HEK293 (cell line): Measurements from ENCODE around the gene SNAPIN.

Experiments
- CTCF ChIA-PET: fragments of 350-600 bp; formaldehyde crosslinking; extraction: SDS; loops from one replicate; lab custom pipeline; 2021; ENCODE audit warnings: antibody characterized with exemption; lab: Yijun Ruan, JAX
- POLR2A ChIA-PET: fragments of 300-600 bp; formaldehyde crosslinking; extraction: SDS; loops from one replicate; lab custom pipeline; 2020; ENCODE audit warnings: antibody characterized with exemption, inconsistent platforms; lab: Yijun Ruan, JAX
- H3K27ac ChIP-seq: fragments of 200-500 bp; sonication (Bioruptor generic); 2 replicates; pipeline ENCODE4 v1.5.1; 2014; ENCODE audit warnings: low read depth, low read length, control low read depth, inconsistent platforms; ENCODE audit errors: extremely low read depth
- H3K36me3 ChIP-seq, 2 experiments: fragments of 200-500 bp in 1 of 2; sonication (Bioruptor generic) in 1 of 2; 1 replicate in 1 of 2; 2 replicates in 1 of 2; pipeline ENCODE4 v1.5.1; 2014 to 2017; ENCODE audit warnings: inconsistent platforms in 2 of 2, low read length in 2 of 2; ENCODE audit not compliant: control insufficient read depth in 2 of 2, insufficient read depth in 1 of 2
- H3K4me1 ChIP-seq: fragments of 200-500 bp; sonication (Bioruptor generic); 2 replicates; pipeline ENCODE4 v1.5.1; 2014; ENCODE audit warnings: mild to moderate bottlenecking, low read length, inconsistent platforms; ENCODE audit not compliant: control insufficient read depth, insufficient read depth
- H3K4me3 ChIP-seq: 2 replicates; pipeline ENCODE4 v1.5.1; 2011; ENCODE audit warnings: low read depth, mild to moderate bottlenecking, control low read depth, low read length, moderate library complexity
- H3K9me3 ChIP-seq: fragments of 200-500 bp; sonication (Bioruptor generic); 2 replicates; pipeline ENCODE4 v1.5.1; 2014; ENCODE audit warnings: low read depth, low read length, inconsistent platforms; ENCODE audit not compliant: control insufficient read depth, insufficient read depth
- GLIS2 ChIP-seq: fragments of 450-650 bp; formaldehyde crosslinking; IDR thresholded peaks from 2 replicates; pipeline ENCODE4 v1.5.1; 2016; ENCODE audit warnings: missing biosample characterization, missing genetic modification characterization
- HOXA7 ChIP-seq: sonication (generic); formaldehyde crosslinking; IDR thresholded peaks from 2 replicates; pipeline ENCODE4 v1.8.1; 2022; ENCODE audit warnings: missing genetic modification reagents, borderline replicate concordance
- HOXD13 ChIP-seq: sonication (generic); formaldehyde crosslinking; IDR thresholded peaks from 2 replicates; pipeline ENCODE4 v1.8.0; 2022; ENCODE audit warnings: missing genetic modification reagents, borderline replicate concordance
- KLF16 ChIP-seq: fragments of 450-650 bp; formaldehyde crosslinking; IDR thresholded peaks from 2 replicates; pipeline ENCODE4 v1.5.1; 2017; ENCODE audit warnings: missing biosample characterization, missing genetic modification characterization
- KLF8 ChIP-seq: fragments of 450-650 bp; formaldehyde crosslinking; IDR thresholded peaks from 2 replicates; pipeline ENCODE4 v1.5.1; 2016; ENCODE audit warnings: missing biosample characterization, missing genetic modification characterization
- PRDM1 ChIP-seq: fragments of 450-650 bp; formaldehyde crosslinking; IDR thresholded peaks from 2 replicates; pipeline ENCODE4; 2016; ENCODE audit warnings: missing biosample characterization, missing genetic modification characterization
- ZBTB11 ChIP-seq: fragments of 450-650 bp; formaldehyde crosslinking; conservative IDR thresholded peaks from 2 replicates; pipeline ENCODE4 v1.5.1; 2016; ENCODE audit warnings: low read depth, missing biosample characterization, missing genetic modification characterization
- ZBTB17 ChIP-seq: fragments of 450-650 bp; formaldehyde crosslinking; IDR thresholded peaks from 2 replicates; pipeline ENCODE4 v1.5.1; 2016; ENCODE audit warnings: missing biosample characterization, missing genetic modification characterization
- ZFHX2 ChIP-seq: fragments of 450-650 bp; formaldehyde crosslinking; conservative IDR thresholded peaks from 2 replicates; pipeline ENCODE4 v1.5.1; 2016; ENCODE audit warnings: missing biosample characterization, missing genetic modification characterization
- ZFP3 ChIP-seq: fragments of 450-650 bp; formaldehyde crosslinking; IDR thresholded peaks from 2 replicates; pipeline ENCODE4 v1.5.1; 2016; ENCODE audit warnings: low read depth, missing biosample characterization, missing genetic modification characterization
- ZNF146 ChIP-seq: fragments of 450-650 bp; formaldehyde crosslinking; IDR thresholded peaks from 2 replicates; pipeline ENCODE4 v1.5.1; 2016; ENCODE audit warnings: missing biosample characterization, missing genetic modification characterization
- ZNF148 ChIP-seq: fragments of 450-650 bp; formaldehyde crosslinking; IDR thresholded peaks from 2 replicates; pipeline ENCODE4 v1.5.0; 2017; ENCODE audit warnings: missing biosample characterization, missing genetic modification characterization, borderline replicate concordance
- ZNF449 ChIP-seq: fragments of 450-650 bp; formaldehyde crosslinking; IDR thresholded peaks from 2 replicates; pipeline ENCODE4 v1.5.1; 2017; ENCODE audit warnings: missing biosample characterization, mild to moderate bottlenecking, missing genetic modification characterization, moderate library complexity
- ZNF488 ChIP-seq: fragments of 450-650 bp; formaldehyde crosslinking; IDR thresholded peaks from 2 replicates; pipeline ENCODE4 v1.5.1; 2016; ENCODE audit warnings: missing biosample characterization, missing genetic modification characterization
- ZNF544 ChIP-seq: fragments of 450-650 bp; formaldehyde crosslinking; IDR thresholded peaks from 2 replicates; pipeline ENCODE4 v1.5.0; 2017; ENCODE audit warnings: missing biosample characterization, missing genetic modification characterization
- ZNF677 ChIP-seq: fragments of 450-650 bp; IDR thresholded peaks from 2 replicates; pipeline ENCODE4 v1.5.0; 2018; ENCODE audit warnings: missing biosample characterization, mild to moderate bottlenecking, missing genetic modification characterization, moderate library complexity
- ZNF692 ChIP-seq: fragments of 450-650 bp; formaldehyde crosslinking; IDR thresholded peaks from 2 replicates; pipeline ENCODE4 v1.5.1; 2016; ENCODE audit warnings: missing biosample characterization, missing genetic modification characterization
- ZNF704 ChIP-seq: fragments of 450-650 bp; formaldehyde crosslinking; IDR thresholded peaks from 2 replicates; pipeline ENCODE4 v1.5.1; 2016; ENCODE audit warnings: missing biosample characterization, missing genetic modification characterization
- ZNF830 ChIP-seq: fragments of 450-650 bp; IDR thresholded peaks from 2 replicates; pipeline ENCODE4 v1.5.0; 2018; ENCODE audit warnings: missing biosample characterization, missing genetic modification characterization, low read depth, mild to moderate bottlenecking, moderate library complexity
- ZNF837 ChIP-seq: fragments of 450-650 bp; formaldehyde crosslinking; IDR thresholded peaks from 2 replicates; pipeline ENCODE4 v1.5.1; 2016; ENCODE audit warnings: missing biosample characterization, missing genetic modification characterization
- ZSCAN23 ChIP-seq: fragments of 450-650 bp; formaldehyde crosslinking; IDR thresholded peaks from 2 replicates; pipeline ENCODE4 v1.5.1; 2016; ENCODE audit warnings: missing biosample characterization, missing genetic modification characterization
- ZSCAN30 ChIP-seq: fragments of 450-650 bp; IDR thresholded peaks from 2 replicates; pipeline ENCODE4 v1.5.1; 2018; ENCODE audit warnings: missing biosample characterization, mild to moderate bottlenecking, missing genetic modification characterization, moderate library complexity

SNAPIN gene

GRCh38 chr1:153643100-153643499 lies 15.4 kb upstream of the SNAPIN start (continued):
- TF ChIP-seq ZNF148 (tag by site-specific recombination) (no peak), ZNF677 (tag by site-specific recombination) (no peak), ZNF837 (tag by site-specific recombination) (no peak), KLF16 (no peak), ZNF544 (tag by site-specific recombination) (no peak), ZSCAN23 (tag by site-specific recombination) (no peak), ZFHX2 (tag by site-specific recombination) (no peak)

GRCh38 chr1:153643816-153644215 lies 14.7 kb upstream of the SNAPIN start:
- H3K36me3 ChIP-seq = peaks cover 59 to 87% of the 10 kb centered on the region in 2 experiments
- H3K4me1 ChIP-seq = no peaks in the 10 kb centered on the region
- TF ChIP-seq HOXD13 = no peak
- no peak for TF ChIP-seq KLF16
- no peak for TF ChIP-seq ZNF449 (tag by site-specific recombination)
- TF ChIP-seq ZNF146 (tag by site-specific recombination) = no peak
- no peak for TF ChIP-seq ZFP3
- TF ChIP-seq ZBTB11 = no peak
- no peak for TF ChIP-seq ZBTB17 (tag by site-specific recombination)
- no peak for TF ChIP-seq PRDM1 (tag by site-specific recombination)
- no peak for TF ChIP-seq GLIS2
- H3K9me3 ChIP-seq = no peaks in the 10 kb centered on the region
- CTCF ChIA-PET = interaction anchor here (1.0 to 1.7 kb wide), 3 partner anchors 16 to 133 kb away, joined by 3 to 7 read pairs (median 5); partner anchors contain the start of genes S100A1 and S100A13
- POLR2A ChIA-PET = interaction anchor here (0.6 to 3.4 kb wide), 7 partner anchors 8 to 140 kb away, joined by 3 to 34 read pairs (median 4); partner anchors contain the start of genes CHTOP, S100A13 and SNAPIN
- no peak overlapping the region for H3K27ac ChIP-seq
- no peak overlapping the region for H3K4me3 ChIP-seq

GRCh38 chr1:153646672-153647345 lies 11.7 kb upstream of the SNAPIN start:
- no peaks in the 10 kb centered on the region for H3K9me3 ChIP-seq
- H3K4me3 ChIP-seq = no peak overlapping the region
- H3K4me1 ChIP-seq = no peaks in the 10 kb centered on the region
- H3K36me3 ChIP-seq = peaks cover 34 to 57% of the 10 kb centered on the region in 2 experiments
- TF ChIP-seq KLF8 (tag by site-specific recombination) (no peak), ZNF704 (tag by site-specific recombination) (no peak), ZNF830 (tag by site-specific recombination) (no peak), ZNF692 (tag by site-specific recombination) (no peak), ZSCAN30 (tag by site-specific recombination) (no peak), HOXA7 (no peak), ZNF488 (no peak), ZFP3 (no peak)
- CTCF ChIA-PET = interaction anchor here (1.1 to 2.8 kb wide), 3 partner anchors 9 to 136 kb away, joined by 3 to 8 read pairs (median 6); partner anchors contain the start of gene S100A13
- H3K27ac ChIP-seq = no peak overlapping the region
- POLR2A ChIA-PET = interaction anchor here (0.9 to 3.6 kb wide), 6 partner anchors 9 to 321 kb away, joined by 3 to 25 read pairs (median 6); partner anchors contain the start of genes CHTOP, CREB3L4, S100A1 and S100A13
